T-helper 2 cell treated with Interferon-gamma antibody and Interleukin-4, amounts not matched to agents 5 μg/mL and 100 μg/mL, for 36 hours (primary cell): ENCODE measurements around the gene REV3L.
A peak's percentile ranks its signal among the peaks of the same experiment; 100 is the strongest.

Experiments
- DNase-seq: peaks from one replicate; pipeline ENCODE4 v3.0.0; 2021; ENCODE audit warnings: low spot score
- H3K27ac Mint-ChIP-seq: one replicate; pipeline ENCODE4 v1.8.0; 2021; ENCODE audit warnings: mild to moderate bottlenecking, mixed read lengths
- H3K27me3 Mint-ChIP-seq: one replicate; pipeline ENCODE4 v1.8.0; 2021; ENCODE audit warnings: low read depth, mixed read lengths
- H3K36me3 Mint-ChIP-seq: one replicate; pipeline ENCODE4 v1.8.0; 2021; ENCODE audit warnings: low read depth, mixed read lengths
- H3K4me1 Mint-ChIP-seq: one replicate; pipeline ENCODE4 v1.8.0; 2021; ENCODE audit warnings: low read depth, mixed read lengths
- H3K4me3 Mint-ChIP-seq: one replicate; pipeline ENCODE4 v1.8.0; 2022; ENCODE audit warnings: mild to moderate bottlenecking, moderate library complexity, mixed read lengths
- H3K9me3 Mint-ChIP-seq: one replicate; pipeline ENCODE4 v1.8.0; 2021; ENCODE audit warnings: mixed read lengths

The REV3L gene

GRCh38 chr6:111471533-111471932 is 11.5 kb downstream of the REV3L start:
- peaks cover 35% of the 10 kb centered on the region for H3K4me1 Mint-ChIP-seq
- peaks cover 16% of the 10 kb centered on the region for H3K36me3 Mint-ChIP-seq
- no peaks in the 10 kb centered on the region for H3K9me3 Mint-ChIP-seq
- no peak for DNase-seq
- no peaks in the 10 kb centered on the region for H3K27me3 Mint-ChIP-seq
- peak overlapping the region; percentile 53 for H3K4me3 Mint-ChIP-seq
- H3K27ac Mint-ChIP-seq = peak overlapping the region; percentile 62

DNA sequence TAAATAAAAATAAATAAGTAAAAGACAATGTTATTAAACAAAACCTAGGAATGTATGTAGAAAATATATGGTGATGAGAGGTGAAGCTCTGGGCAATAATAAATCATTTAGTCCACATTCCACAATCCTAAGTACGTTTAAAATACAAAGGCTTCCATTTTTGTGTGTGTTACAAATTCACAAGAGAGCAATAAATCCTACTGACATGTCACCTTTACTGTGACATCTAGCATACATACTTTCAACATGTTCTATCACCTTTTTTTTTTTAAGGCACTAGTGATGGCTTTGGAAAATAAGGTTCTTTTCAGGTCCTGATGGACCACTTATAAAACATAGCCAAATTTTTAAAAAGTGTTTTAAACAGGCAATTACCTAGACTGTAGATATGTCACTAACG is 12.0 kb downstream of the REV3L start:
- Mint-ChIP-seq H3K27ac (no peak overlapping the region), H3K36me3 (peaks cover 16% of the 10 kb centered on the region), H3K9me3 (no peaks in the 10 kb centered on the region), H3K4me1 (peaks cover 35% of the 10 kb centered on the region), H3K4me3 (no peak overlapping the region), H3K27me3 (no peaks in the 10 kb centered on the region)
- DNase-seq = no peak

- Mint-ChIP-seq H3K9me3 (no peaks in the 10 kb centered on the region), H3K36me3 (peaks cover 16% of the 10 kb centered on the region), H3K4me1 (peaks cover 33% of the 10 kb centered on the region), H3K4me3 (no peak overlapping the region), H3K27ac (no peak overlapping the region), H3K27me3 (no peaks in the 10 kb centered on the region)
- no peak for DNase-seq
Measured at GRCh38 chr6:111469543-111469942, 13.5 kb downstream of the REV3L start.

GRCh38 chr6:111468329-111469012 is 14.5 kb downstream of the REV3L start:
- Mint-ChIP-seq H3K27ac (no peak overlapping the region), H3K36me3 (peaks cover 16% of the 10 kb centered on the region), H3K4me3 (no peak overlapping the region), H3K27me3 (no peaks in the 10 kb centered on the region), H3K9me3 (no peaks in the 10 kb centered on the region), H3K4me1 (peaks cover 28% of the 10 kb centered on the region)
- DNase-seq = no peak

DNA sequence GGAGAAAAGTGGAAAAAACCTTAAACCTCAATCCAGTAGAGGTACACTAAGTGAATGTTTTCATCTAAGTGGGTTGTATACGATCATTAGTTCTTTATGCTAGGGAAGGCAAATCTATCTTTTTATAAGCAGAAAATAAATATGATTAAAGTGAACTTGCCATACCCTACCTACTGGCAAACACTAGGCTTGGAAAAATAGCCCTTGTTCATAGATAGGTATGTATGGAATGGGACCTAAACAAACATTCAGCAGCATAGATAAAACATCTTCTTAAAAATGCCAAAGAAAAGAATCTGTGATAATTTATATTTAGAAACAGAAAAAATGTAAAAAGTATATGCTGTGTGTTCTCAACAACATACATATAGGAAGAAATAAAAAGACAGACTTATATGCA is 18.8 kb downstream of the REV3L start:
- peaks cover 11% of the 10 kb centered on the region for H3K9me3 Mint-ChIP-seq
- peaks cover 24% of the 10 kb centered on the region for H3K36me3 Mint-ChIP-seq
- H3K4me3 Mint-ChIP-seq = no peak overlapping the region

DNA sequence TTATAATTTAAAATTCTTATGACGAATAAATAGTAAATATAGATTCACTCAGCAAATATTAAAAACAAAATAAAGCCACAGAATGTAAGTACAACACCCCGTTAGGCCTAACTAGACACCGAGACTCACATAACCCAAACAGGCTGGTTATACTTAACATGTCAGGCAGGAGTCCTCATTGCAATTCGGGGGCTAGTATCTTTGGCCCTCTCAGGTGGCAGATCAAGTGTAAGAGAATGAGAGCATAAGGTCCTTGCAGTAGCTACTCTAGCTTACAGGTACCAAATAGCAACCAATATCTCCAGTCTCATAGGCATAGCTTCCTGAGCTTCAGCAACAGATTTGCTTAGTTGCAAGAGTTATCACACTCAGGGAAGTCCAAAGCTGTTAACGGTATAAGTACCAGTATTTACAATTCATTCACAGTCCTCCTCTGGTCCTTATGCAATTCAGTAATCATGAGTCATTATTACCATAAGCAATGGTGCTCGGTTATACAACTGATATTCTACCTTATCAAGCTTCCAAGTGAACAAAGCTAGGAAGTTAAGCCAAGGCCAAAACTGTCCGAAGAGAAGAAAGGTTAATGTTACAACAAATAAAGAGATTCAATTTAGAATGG is 20.1 kb downstream of the REV3L start:
- H3K27me3 Mint-ChIP-seq = no peaks in the 10 kb centered on the region
- H3K9me3 Mint-ChIP-seq = peaks cover 23% of the 10 kb centered on the region
- H3K36me3 Mint-ChIP-seq = peaks cover 31% of the 10 kb centered on the region
- peak overlapping the region; percentile 27 for H3K27ac Mint-ChIP-seq
- no peak for DNase-seq
- no peak overlapping the region for H3K4me3 Mint-ChIP-seq
- peaks cover 17% of the 10 kb centered on the region for H3K4me1 Mint-ChIP-seq

More for the DNA sequence above, 18.8 kb downstream of the REV3L start:
- Mint-ChIP-seq H3K4me1 (peaks cover 21% of the 10 kb centered on the region), H3K27me3 (no peaks in the 10 kb centered on the region), H3K27ac (no peak overlapping the region)
- DNase-seq = no peak

GRCh38 chr6:111461860-111462259 is 21.2 kb downstream of the REV3L start:
- no peak for DNase-seq
- Mint-ChIP-seq H3K27ac (peak overlapping the region; percentile 60), H3K4me1 (peaks cover 18% of the 10 kb centered on the region), H3K9me3 (peaks cover 28% of the 10 kb centered on the region), H3K4me3 (peak overlapping the region; percentile 65), H3K36me3 (peaks cover 36% of the 10 kb centered on the region), H3K27me3 (no peaks in the 10 kb centered on the region)

DNA sequence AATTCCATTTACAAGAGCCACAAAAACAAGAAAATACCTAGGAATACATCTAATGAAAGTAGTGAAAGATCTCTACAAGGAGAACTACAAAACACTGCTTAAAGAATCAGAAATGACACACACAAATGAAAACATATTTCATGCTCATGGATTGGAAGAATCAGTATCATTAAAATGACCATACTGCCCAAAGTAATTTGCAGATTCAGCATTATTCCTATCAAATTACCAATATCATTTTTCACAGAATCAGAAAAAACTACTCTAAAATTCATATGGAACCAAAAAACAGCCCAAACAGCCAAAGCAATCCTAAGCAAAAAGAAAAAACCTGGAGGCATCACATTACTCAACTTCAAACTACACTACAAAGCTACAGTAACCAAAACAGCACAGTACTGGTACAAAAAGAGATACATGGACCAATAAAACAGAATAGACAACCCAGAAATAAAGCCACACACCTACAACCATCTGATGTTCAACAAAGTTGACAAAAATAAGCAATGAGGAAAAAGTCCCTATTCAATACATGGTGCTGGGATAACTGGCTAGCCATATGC is 24.3 kb downstream of the REV3L start:
- peaks cover 18% of the 10 kb centered on the region for H3K4me1 Mint-ChIP-seq
- H3K27me3 Mint-ChIP-seq = no peaks in the 10 kb centered on the region
- no peak overlapping the region for H3K27ac Mint-ChIP-seq
- H3K4me3 Mint-ChIP-seq = no peak overlapping the region
- peaks cover 28% of the 10 kb centered on the region for H3K9me3 Mint-ChIP-seq
- DNase-seq = no peak
- peaks cover 41% of the 10 kb centered on the region for H3K36me3 Mint-ChIP-seq

DNA sequence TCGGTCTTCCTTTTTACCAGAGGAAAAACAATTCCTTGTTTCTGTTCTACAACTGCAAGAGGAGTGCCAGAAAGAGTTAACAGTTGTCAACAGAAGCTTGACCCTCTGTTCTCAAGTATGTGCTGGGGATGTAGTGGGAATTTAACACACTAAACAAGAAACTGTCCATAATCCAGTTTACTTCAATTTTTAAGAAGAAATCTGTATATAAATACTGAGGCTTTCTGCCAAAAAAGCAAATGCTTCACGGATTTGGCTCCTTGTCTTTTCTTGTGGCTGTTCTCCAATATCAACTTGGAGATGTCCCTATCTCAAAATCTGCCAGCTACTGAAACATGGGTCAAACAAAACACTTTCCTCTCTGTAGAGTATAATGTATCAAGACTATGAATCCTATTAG is 26.8 kb downstream of the REV3L start:
- peaks cover 37% of the 10 kb centered on the region for H3K36me3 Mint-ChIP-seq
- H3K9me3 Mint-ChIP-seq = peaks cover 28% of the 10 kb centered on the region
- H3K27ac Mint-ChIP-seq = no peak overlapping the region
- no peak overlapping the region for H3K4me3 Mint-ChIP-seq
- H3K4me1 Mint-ChIP-seq = peaks cover 5% of the 10 kb centered on the region
- no peaks in the 10 kb centered on the region for H3K27me3 Mint-ChIP-seq
- no peak for DNase-seq

DNA sequence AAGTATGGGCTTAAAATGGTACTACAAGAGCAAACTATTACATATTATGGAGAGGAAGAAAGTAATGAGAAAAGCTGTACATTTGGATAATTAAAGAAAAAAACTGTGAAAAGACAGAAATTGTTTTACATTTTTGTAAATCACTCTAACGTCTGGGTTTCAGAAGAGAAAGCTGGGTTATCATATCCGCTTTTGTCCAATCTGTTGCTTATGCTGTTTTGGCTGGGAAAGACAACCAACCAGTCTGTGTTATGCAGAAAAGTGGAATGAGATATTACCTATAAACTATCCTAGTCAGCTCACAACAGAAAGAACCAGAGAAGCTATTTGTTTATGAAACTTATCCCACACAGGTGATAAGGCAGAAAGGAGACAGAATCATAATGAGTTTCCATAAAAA is 32.4 kb downstream of the REV3L start:
- peaks cover 9% of the 10 kb centered on the region for H3K36me3 Mint-ChIP-seq
- H3K4me3 Mint-ChIP-seq = no peak overlapping the region
- no peak for DNase-seq
- H3K4me1 Mint-ChIP-seq = peaks cover 2% of the 10 kb centered on the region
- H3K9me3 Mint-ChIP-seq = no peaks in the 10 kb centered on the region
- no peak overlapping the region for H3K27ac Mint-ChIP-seq
- H3K27me3 Mint-ChIP-seq = no peaks in the 10 kb centered on the region

DNA sequence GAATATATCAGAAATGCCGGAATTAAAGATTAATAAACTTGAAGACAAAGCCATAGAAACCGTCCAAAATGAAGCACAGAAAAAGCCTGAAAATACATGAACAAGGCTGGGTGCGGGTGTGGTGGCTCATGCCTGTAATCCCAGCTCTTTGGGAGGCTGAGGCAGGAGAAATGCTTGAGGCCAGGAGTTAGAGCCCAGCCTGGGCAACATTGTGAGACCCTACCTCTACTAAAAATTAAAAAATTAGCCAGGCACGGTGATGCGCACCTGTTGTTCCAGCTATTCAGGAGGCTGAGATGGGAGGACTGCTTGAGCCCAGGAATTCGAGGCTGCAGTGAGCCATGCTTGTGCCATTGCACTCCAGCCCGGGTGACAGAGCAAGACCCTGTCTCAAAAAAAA is 32.9 kb downstream of the REV3L start:
- DNase-seq = no peak
- Mint-ChIP-seq H3K27ac (no peak overlapping the region), H3K27me3 (no peaks in the 10 kb centered on the region), H3K36me3 (peaks cover 8% of the 10 kb centered on the region), H3K9me3 (no peaks in the 10 kb centered on the region), H3K4me1 (peaks cover 2% of the 10 kb centered on the region), H3K4me3 (no peak overlapping the region)

DNA sequence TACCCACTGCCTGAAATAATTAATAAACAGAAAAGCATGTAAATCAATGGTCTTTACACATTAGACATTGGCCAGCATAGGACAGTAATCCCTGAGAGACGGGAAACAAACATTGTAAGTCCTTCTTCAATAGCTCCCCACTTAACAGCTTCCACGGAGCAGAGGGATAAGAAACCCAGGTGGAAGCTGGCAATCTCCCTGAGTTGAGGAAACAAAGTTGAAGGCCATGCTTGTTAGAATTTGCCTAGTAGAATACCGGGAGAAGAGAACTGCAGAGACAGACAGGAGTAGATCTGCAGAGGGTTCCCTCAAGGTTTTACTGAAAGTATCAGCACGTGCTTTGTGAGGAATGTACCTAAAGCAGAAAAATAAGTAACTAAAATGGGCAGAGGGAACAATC is 33.9 kb downstream of the REV3L start:
- no peak overlapping the region for H3K27ac Mint-ChIP-seq
- H3K27me3 Mint-ChIP-seq = no peaks in the 10 kb centered on the region
- H3K4me3 Mint-ChIP-seq = no peak overlapping the region
- H3K4me1 Mint-ChIP-seq = peaks cover 9% of the 10 kb centered on the region
- H3K36me3 Mint-ChIP-seq = peaks cover 10% of the 10 kb centered on the region
- no peaks in the 10 kb centered on the region for H3K9me3 Mint-ChIP-seq
- no peak for DNase-seq

GRCh38 chr6:111447051-111447450 is 36.0 kb downstream of the REV3L start:
- H3K27me3 Mint-ChIP-seq = no peaks in the 10 kb centered on the region
- no peak overlapping the region for H3K4me3 Mint-ChIP-seq
- peaks cover 10% of the 10 kb centered on the region for H3K36me3 Mint-ChIP-seq
- DNase-seq = no peak
- no peaks in the 10 kb centered on the region for H3K9me3 Mint-ChIP-seq
- no peak overlapping the region for H3K27ac Mint-ChIP-seq
- peaks cover 13% of the 10 kb centered on the region for H3K4me1 Mint-ChIP-seq

DNA sequence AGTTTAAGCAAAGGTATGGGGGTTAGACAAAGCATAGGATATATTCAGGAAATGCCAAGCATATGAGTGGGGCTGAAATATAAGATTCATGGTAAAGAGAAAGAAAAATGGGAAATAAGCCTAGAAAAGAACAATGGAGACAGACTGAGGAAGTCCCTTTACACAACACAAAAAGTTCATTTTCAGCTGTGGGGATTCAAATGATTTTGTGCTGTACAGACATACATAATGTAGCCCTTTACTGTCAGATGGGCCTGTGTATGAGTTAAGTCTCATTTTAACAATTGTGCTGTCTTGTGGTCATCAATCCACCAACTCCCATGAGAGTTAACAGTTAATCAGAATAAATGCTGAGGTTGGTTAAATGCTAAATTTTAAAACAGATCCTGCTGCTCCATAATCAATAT is 37.2 kb downstream of the REV3L start:
- no peak overlapping the region for H3K27ac Mint-ChIP-seq
- peaks cover 18% of the 10 kb centered on the region for H3K4me1 Mint-ChIP-seq
- H3K36me3 Mint-ChIP-seq = peaks cover 10% of the 10 kb centered on the region
- DNase-seq = no peak
- H3K9me3 Mint-ChIP-seq = no peaks in the 10 kb centered on the region
- no peak overlapping the region for H3K4me3 Mint-ChIP-seq
- no peaks in the 10 kb centered on the region for H3K27me3 Mint-ChIP-seq
